ENCODE measurements around the gene ARHGAP10.

Gene ARHGAP10

DNA sequence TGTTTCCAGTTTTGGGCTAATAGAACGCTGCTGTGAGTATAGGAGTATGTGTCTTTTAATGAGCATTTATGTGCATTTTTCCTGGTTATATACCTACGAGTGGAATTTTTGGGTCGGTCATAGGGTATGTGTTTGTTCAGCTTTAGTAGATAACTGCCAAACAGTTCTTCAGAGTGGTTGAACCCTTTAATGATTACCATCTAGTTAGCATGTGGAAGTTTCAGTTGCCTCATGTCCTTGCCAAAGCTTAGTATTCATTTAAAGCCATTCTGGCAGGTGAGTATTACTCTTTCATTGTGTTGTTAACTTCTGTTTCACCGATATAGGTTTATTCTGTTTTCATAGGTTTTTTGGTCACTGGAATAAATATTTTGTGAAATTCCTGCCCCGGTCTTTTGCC is 229.1 kb downstream of the ARHGAP10 start:
- Histone ChIP-seq H3K9ac (ENCODE audit: low read length in 5 of 5) (no peak overlapping the region), H3K27me3 (ENCODE audit: control insufficient read depth in 5 of 5, insufficient read depth in 4 of 5, low read length in 5 of 5) (no peaks in the 10 kb centered on the region), H3K9me3 (ENCODE audit: control insufficient read depth in 5 of 5, low read length in 5 of 5) (no peaks in the 10 kb centered on the region), H3K4me3 (ENCODE audit: low read depth in 1 of 5, low read length in 5 of 5) (no peak overlapping the region), H3K27ac (ENCODE audit: low read depth, low read length) (no peak overlapping the region), H3K36me3 (ENCODE audit: control insufficient read depth in 5 of 5, insufficient read depth in 5 of 5, low read length in 5 of 5) (peaks cover 15 to 31% (median 19%) of the 10 kb centered on the region in 5 donors), H3K4me1 (ENCODE audit: control insufficient read depth in 5 of 5, insufficient read depth in 5 of 5, low read length in 5 of 5) (peaks cover 0 to 13% (median 6%) of the 10 kb centered on the region in 5 donors)

DNA sequence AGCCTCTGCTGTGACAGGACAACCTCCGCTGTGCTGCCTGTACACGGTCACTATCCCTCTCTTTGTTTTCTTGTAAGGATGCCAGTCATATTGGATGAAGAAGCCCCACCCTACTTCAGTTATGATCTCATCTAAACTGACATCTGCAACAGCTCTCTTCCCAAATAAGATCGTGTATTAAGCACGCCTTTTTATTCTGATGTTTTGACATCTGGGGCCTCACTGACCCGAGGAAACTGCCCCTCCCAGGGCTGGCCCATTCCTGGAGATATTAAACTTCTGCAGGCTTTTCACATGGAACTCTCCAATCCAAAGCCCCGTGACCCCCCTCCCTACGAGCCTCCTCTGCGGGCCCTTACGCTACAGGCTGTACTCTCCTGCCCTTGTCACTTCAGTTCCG is 232.0 kb downstream of the ARHGAP10 start:
- no peak overlapping the region for H3K4me3 ChIP-seq (ENCODE audit: low read depth in 1 of 5, low read length in 5 of 5)

GRCh38 chr4:147964266-147964880 is 232.5 kb downstream of the ARHGAP10 start:
- Histone ChIP-seq H3K27me3 (ENCODE audit: control insufficient read depth in 5 of 5, insufficient read depth in 4 of 5, low read length in 5 of 5) (no peaks in the 10 kb centered on the region), H3K9ac (ENCODE audit: low read length in 5 of 5) (no peak overlapping the region)

More for the DNA sequence above, 232.0 kb downstream of the ARHGAP10 start:
- Histone ChIP-seq H3K9ac (ENCODE audit: low read length in 5 of 5) (no peak overlapping the region), H3K27me3 (ENCODE audit: control insufficient read depth in 5 of 5, insufficient read depth in 4 of 5, low read length in 5 of 5) (no peaks in the 10 kb centered on the region), H3K9me3 (ENCODE audit: control insufficient read depth in 5 of 5, low read length in 5 of 5) (no peaks in the 10 kb centered on the region), H3K36me3 (ENCODE audit: control insufficient read depth in 5 of 5, insufficient read depth in 5 of 5, low read length in 5 of 5) (peaks cover 18 to 46% (median 24%) of the 10 kb centered on the region in 5 donors), H3K27ac (ENCODE audit: low read depth, low read length) (no peak overlapping the region), H3K4me1 (ENCODE audit: control insufficient read depth in 5 of 5, insufficient read depth in 5 of 5, low read length in 5 of 5) (peaks cover 0 to under 1% (median 0%) of the 10 kb centered on the region in 5 donors)

GRCh38 chr4:147965056-147965455 is 233.2 kb downstream of the ARHGAP10 start:
- Histone ChIP-seq H3K27me3 (ENCODE audit: control insufficient read depth in 5 of 5, insufficient read depth in 4 of 5, low read length in 5 of 5) (no peaks in the 10 kb centered on the region), H3K27ac (ENCODE audit: low read depth, low read length) (no peak overlapping the region), H3K4me1 (ENCODE audit: control insufficient read depth in 5 of 5, insufficient read depth in 5 of 5, low read length in 5 of 5) (peaks cover 0 to 5% (median 4%) of the 10 kb centered on the region in 5 donors), H3K9me3 (ENCODE audit: control insufficient read depth in 5 of 5, low read length in 5 of 5) (no peaks in the 10 kb centered on the region), H3K36me3 (ENCODE audit: control insufficient read depth in 5 of 5, insufficient read depth in 5 of 5, low read length in 5 of 5) (peaks cover 18 to 48% (median 26%) of the 10 kb centered on the region in 5 donors), H3K4me3 (ENCODE audit: low read depth in 1 of 5, low read length in 5 of 5) (no peak overlapping the region), H3K9ac (ENCODE audit: low read length in 5 of 5) (no peak overlapping the region)

More at GRCh38 chr4:147964266-147964880, 232.5 kb downstream of the ARHGAP10 start:
- Histone ChIP-seq H3K27ac (ENCODE audit: low read depth, low read length) (no peak overlapping the region), H3K36me3 (ENCODE audit: control insufficient read depth in 5 of 5, insufficient read depth in 5 of 5, low read length in 5 of 5) (peaks cover 18 to 48% (median 24%) of the 10 kb centered on the region in 5 donors), H3K9me3 (ENCODE audit: control insufficient read depth in 5 of 5, low read length in 5 of 5) (no peaks in the 10 kb centered on the region), H3K4me1 (ENCODE audit: control insufficient read depth in 5 of 5, insufficient read depth in 5 of 5, low read length in 5 of 5) (peaks cover 0 to under 1% (median 0%) of the 10 kb centered on the region in 5 donors), H3K4me3 (ENCODE audit: low read depth in 1 of 5, low read length in 5 of 5) (no peak overlapping the region)

DNA sequence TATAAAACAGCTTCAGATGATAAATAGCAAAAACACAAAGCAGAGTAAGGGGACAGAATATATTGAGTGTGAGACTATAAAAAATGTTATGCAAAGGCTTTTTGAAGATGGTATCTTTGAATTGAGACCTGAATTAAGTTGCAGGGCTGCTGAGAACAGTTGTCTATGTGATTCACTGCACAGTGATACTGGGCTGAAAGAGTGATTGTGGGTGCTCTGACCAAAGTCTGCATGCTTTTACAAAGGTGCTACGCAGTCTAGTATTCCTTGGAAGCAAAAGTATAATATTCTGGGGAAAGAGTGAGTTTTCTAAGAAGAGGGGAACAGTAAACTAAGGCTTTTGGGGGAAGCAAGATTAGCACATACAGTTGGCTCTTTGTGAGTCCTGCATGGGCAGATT is 234.0 kb downstream of the ARHGAP10 start:
- peaks cover 0 to 12% (median 4%) of the 10 kb centered on the region in 5 donors for H3K4me1 ChIP-seq (ENCODE audit: control insufficient read depth in 5 of 5, insufficient read depth in 5 of 5, low read length in 5 of 5)

DNA sequence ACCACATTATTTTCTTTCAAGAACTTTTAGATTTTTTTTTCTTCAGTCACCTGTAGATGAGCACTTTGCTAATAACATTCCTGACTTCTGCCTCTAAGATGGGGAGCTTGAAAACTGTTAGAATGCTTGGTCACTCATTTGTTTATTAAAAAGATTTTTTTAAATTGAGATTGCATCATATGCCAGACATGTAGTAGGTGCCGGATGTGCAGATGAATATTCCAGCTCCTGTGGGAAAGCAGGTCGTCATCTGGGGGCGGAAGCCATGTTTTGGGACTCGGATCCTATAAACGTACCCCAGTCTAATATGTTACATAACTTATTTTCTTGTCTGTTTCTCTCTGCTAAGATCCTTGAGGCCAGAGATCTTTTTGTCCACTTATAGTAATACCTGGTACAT is 236.8 kb downstream of the ARHGAP10 start:
- Histone ChIP-seq H3K4me1 (ENCODE audit: control insufficient read depth in 5 of 5, insufficient read depth in 5 of 5, low read length in 5 of 5) (peaks cover 0 to 12% (median 4%) of the 10 kb centered on the region in 5 donors), H3K27me3 (ENCODE audit: control insufficient read depth in 5 of 5, insufficient read depth in 4 of 5, low read length in 5 of 5) (no peaks in the 10 kb centered on the region), H3K9me3 (ENCODE audit: control insufficient read depth in 5 of 5, low read length in 5 of 5) (no peaks in the 10 kb centered on the region), H3K36me3 (ENCODE audit: control insufficient read depth in 5 of 5, insufficient read depth in 5 of 5, low read length in 5 of 5) (peaks cover 12 to 37% (median 23%) of the 10 kb centered on the region in 5 donors), H3K27ac (ENCODE audit: low read depth, low read length) (no peak overlapping the region), H3K9ac (ENCODE audit: low read length in 5 of 5) (no peak overlapping the region), H3K4me3 (ENCODE audit: low read depth in 1 of 5, low read length in 5 of 5) (no peak overlapping the region)

More for the DNA sequence above, 234.0 kb downstream of the ARHGAP10 start:
- Histone ChIP-seq H3K9me3 (ENCODE audit: control insufficient read depth in 5 of 5, low read length in 5 of 5) (no peaks in the 10 kb centered on the region), H3K27me3 (ENCODE audit: control insufficient read depth in 5 of 5, insufficient read depth in 4 of 5, low read length in 5 of 5) (no peaks in the 10 kb centered on the region), H3K9ac (ENCODE audit: low read length in 5 of 5) (no peak overlapping the region), H3K27ac (ENCODE audit: low read depth, low read length) (no peak overlapping the region), H3K36me3 (ENCODE audit: control insufficient read depth in 5 of 5, insufficient read depth in 5 of 5, low read length in 5 of 5) (peaks cover 17 to 48% (median 26%) of the 10 kb centered on the region in 5 donors), H3K4me3 (ENCODE audit: low read depth in 1 of 5, low read length in 5 of 5) (no peak overlapping the region)

DNA sequence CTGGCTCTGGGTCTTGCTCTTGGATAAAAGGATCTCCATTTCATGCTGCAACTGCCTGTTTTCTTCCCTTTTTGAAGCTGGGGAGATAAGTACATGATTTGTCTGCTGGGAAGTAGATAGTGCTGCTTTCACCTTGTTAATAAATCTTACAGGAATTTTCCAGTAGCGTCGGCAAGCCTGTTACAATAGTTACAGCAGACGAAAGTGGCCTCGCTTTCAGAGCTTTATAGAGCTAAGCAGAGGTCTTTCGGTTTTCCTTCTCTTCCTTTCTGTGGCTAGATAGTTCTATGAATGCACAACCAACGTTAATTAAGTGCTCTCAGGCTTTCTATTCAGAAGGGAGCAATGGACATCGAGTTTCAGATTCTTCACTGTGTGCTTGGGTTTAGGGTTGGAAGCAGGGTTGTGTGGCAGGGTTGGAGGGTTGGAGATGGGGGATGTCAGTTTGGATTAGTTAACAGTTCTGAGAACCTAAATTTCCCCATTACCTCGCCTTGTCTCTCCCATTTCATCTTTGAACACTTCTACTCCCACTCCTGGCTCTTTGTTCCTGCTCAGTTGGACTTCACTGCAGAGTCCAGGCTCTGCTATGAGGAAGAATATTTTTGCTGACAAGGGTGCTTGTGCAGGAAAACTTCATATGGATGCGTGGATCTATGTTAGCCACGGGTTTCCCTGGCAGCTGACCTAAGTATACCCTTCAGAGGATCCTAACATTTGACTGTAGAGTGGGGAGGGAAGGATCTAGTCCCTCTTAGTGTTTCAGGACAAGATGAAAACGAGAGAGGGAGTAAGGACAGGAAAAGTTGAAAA is 237.9 kb downstream of the ARHGAP10 start:
- Histone ChIP-seq H3K9ac (ENCODE audit: low read length in 5 of 5) (no peak overlapping the region), H3K27me3 (ENCODE audit: control insufficient read depth in 5 of 5, insufficient read depth in 4 of 5, low read length in 5 of 5) (no peaks in the 10 kb centered on the region), H3K27ac (ENCODE audit: low read depth, low read length) (no peak overlapping the region), H3K36me3 (ENCODE audit: control insufficient read depth in 5 of 5, insufficient read depth in 5 of 5, low read length in 5 of 5) (peaks cover 3 to 27% (median 16%) of the 10 kb centered on the region in 5 donors), H3K4me1 (ENCODE audit: control insufficient read depth in 5 of 5, insufficient read depth in 5 of 5, low read length in 5 of 5) (peaks cover 0 to 12% (median 4%) of the 10 kb centered on the region in 5 donors), H3K9me3 (ENCODE audit: control insufficient read depth in 5 of 5, low read length in 5 of 5) (no peaks in the 10 kb centered on the region), H3K4me3 (ENCODE audit: low read depth in 1 of 5, low read length in 5 of 5) (peak overlapping the region in 2 of 5 donors; percentile 3 to 23)

DNA sequence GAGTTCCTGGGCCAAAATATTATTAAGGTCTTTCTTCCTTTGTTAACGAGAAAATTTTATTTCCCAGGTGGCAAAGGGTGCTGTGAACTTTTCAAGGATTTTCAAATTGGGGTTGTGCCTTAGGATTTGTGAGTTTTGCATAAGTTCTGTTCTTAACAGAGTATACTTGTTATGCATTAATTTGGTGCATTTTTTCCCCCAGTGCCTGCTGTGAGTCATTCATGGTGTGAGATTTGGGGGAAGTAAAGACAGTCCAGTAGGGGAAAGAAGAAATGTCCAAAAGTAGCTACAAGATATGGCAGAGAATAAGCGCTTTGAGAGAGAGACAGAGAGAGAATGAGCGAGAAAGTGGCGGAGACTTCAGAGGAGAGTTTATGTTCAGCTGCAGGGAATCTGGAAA is 239.2 kb downstream of the ARHGAP10 start:
- Histone ChIP-seq H3K4me1 (ENCODE audit: control insufficient read depth in 5 of 5, insufficient read depth in 5 of 5, low read length in 5 of 5) (peaks cover 3 to 19% (median 14%) of the 10 kb centered on the region in 5 donors), H3K36me3 (ENCODE audit: control insufficient read depth in 5 of 5, insufficient read depth in 5 of 5, low read length in 5 of 5) (peaks cover 3 to 23% (median 13%) of the 10 kb centered on the region in 5 donors), H3K27ac (ENCODE audit: low read depth, low read length) (no peak overlapping the region), H3K9ac (ENCODE audit: low read length in 5 of 5) (no peak overlapping the region), H3K27me3 (ENCODE audit: control insufficient read depth in 5 of 5, insufficient read depth in 4 of 5, low read length in 5 of 5) (no peaks in the 10 kb centered on the region), H3K4me3 (ENCODE audit: low read depth in 1 of 5, low read length in 5 of 5) (no peak overlapping the region), H3K9me3 (ENCODE audit: control insufficient read depth in 5 of 5, low read length in 5 of 5) (no peaks in the 10 kb centered on the region)

- Histone ChIP-seq H3K36me3 (ENCODE audit: control insufficient read depth in 5 of 5, insufficient read depth in 5 of 5, low read length in 5 of 5) (peaks cover 0 to 3% (median 0%) of the 10 kb centered on the region in 5 donors), H3K27me3 (ENCODE audit: control insufficient read depth in 5 of 5, insufficient read depth in 4 of 5, low read length in 5 of 5) (no peaks in the 10 kb centered on the region), H3K9ac (ENCODE audit: low read length in 5 of 5) (no peak overlapping the region), H3K4me3 (ENCODE audit: low read depth in 1 of 5, low read length in 5 of 5) (no peak overlapping the region), H3K27ac (ENCODE audit: low read depth, low read length) (no peak overlapping the region), H3K4me1 (ENCODE audit: control insufficient read depth in 5 of 5, insufficient read depth in 5 of 5, low read length in 5 of 5) (peaks cover 3 to 13% (median 11%) of the 10 kb centered on the region in 5 donors), H3K9me3 (ENCODE audit: control insufficient read depth in 5 of 5, low read length in 5 of 5) (peaks cover 0 to 5% (median 0%) of the 10 kb centered on the region in 5 donors)
Observed at GRCh38 chr4:147975325-147975724, 243.4 kb downstream of the ARHGAP10 start.

All from subcutaneous abdominal adipose tissue (tissue), 5 donors.